ENCODE measurements around the gene IFI27L1. TPM values are rescaled to one million over a fixed set of nuclear protein-coding genes. Genes with fewer than 3 reads are reported as not detected.

Gene IFI27L1
- total RNA-seq, 1 donor = 12.2 TPM

GRCh38 chr14:94043756-94044475 is 37.2 kb upstream of the IFI27L1 start:
- TF ChIP-seq CTCF (IDR thresholded peaks at IDR 0.05; ENCODE audit: insufficient read depth, low read length) = no peak
- no peak overlapping the region for H3K4me3 ChIP-seq (ENCODE audit: low read depth, low read length)
- no peak for DNase-seq (ENCODE audit: low read depth)

- no peak for DNase-seq (ENCODE audit: low read depth)
- H3K4me3 ChIP-seq (ENCODE audit: low read depth, low read length) = no peak overlapping the region
- TF ChIP-seq CTCF (IDR thresholded peaks at IDR 0.05; ENCODE audit: insufficient read depth, low read length) = no peak
Measured at GRCh38 chr14:94044476-94045091, 36.5 kb upstream of the IFI27L1 start.

- TF ChIP-seq CTCF (IDR thresholded peaks at IDR 0.05; ENCODE audit: insufficient read depth, low read length) = no peak
- H3K4me3 ChIP-seq (ENCODE audit: low read depth, low read length) = no peak overlapping the region
- DNase-seq (ENCODE audit: low read depth) = no peak
Measured at GRCh38 chr14:94045101-94045500, 36.0 kb upstream of the IFI27L1 start.

- DNase-seq (ENCODE audit: low read depth) = no peak
- no peak overlapping the region for H3K4me3 ChIP-seq (ENCODE audit: low read depth, low read length)
- TF ChIP-seq CTCF (IDR thresholded peaks at IDR 0.05; ENCODE audit: insufficient read depth, low read length) = no peak
Measured at GRCh38 chr14:94045563-94046345, 35.4 kb upstream of the IFI27L1 start.

DNA sequence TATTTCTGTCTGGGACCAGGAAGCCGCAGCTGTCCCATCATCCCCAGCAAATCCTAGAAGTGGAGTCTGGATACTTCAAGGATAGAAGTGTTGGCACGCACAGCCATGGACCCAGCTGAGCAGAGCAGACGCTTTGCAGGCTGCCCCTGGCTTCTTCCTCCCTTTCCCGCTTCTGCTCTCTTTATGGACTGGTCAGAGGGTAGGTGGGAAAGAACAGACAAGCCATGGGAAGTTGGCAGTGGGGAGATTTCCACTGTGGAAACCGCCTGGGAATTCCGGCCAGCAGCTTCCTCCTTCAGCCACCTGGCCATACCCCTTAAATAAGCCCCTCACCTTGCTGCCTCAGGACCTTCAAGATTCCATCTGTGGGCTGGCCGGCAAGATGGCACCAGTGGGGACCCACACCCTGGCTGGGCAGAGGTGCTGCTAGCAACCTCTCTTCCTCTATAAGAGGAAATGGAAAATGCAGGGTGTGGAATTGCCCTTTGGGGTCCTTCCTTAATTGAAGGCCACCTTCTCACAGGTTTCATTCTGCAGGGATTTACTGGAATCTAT is 34.3 kb upstream of the IFI27L1 start:
- TF ChIP-seq CTCF (IDR thresholded peaks at IDR 0.05; ENCODE audit: insufficient read depth, low read length) = no peak
- no peak for DNase-seq (ENCODE audit: low read depth)
- H3K4me3 ChIP-seq (ENCODE audit: low read depth, low read length) = no peak overlapping the region

GRCh38 chr14:94047581-94047980 is 33.5 kb upstream of the IFI27L1 start:
- H3K4me3 ChIP-seq (ENCODE audit: low read depth, low read length) = no peak overlapping the region
- TF ChIP-seq CTCF (IDR thresholded peaks at IDR 0.05; ENCODE audit: insufficient read depth, low read length) = no peak
- no peak for DNase-seq (ENCODE audit: low read depth)
